HG03521 (cell line): Measurements from ENCODE around the gene RCAN2.
A peak's percentile ranks its signal among the peaks of the same experiment; 100 is the strongest.

Experiments used
- ATAC-seq: cut with Tn5 transposase; IDR thresholded peaks from one replicate; pipeline ENCODE4 v1.9.1; 2021; ENCODE audit warnings: mild to moderate bottlenecking, moderate library complexity; ENCODE audit not compliant: unreplicated experiment

The RCAN2 gene

DNA sequence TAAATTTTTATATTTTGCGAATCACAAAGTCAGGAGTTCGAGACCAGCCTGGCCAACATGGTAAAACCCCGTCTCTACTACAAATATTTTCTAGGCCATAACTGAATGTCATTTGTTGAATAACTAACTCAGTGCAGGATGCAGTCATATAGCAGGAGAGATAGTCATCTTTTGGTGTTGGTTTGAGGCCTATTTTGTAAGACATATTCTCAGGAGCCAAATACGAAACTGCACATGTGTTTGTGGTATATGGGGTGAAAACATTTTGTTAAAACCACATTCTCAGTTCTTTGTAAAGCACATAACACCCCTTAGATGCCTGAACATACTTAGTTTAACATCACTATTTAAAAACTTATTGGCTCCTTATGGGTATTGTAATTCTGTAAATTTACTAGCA is 315.8 kb downstream of the RCAN2 start:
- peak; percentile 86 for ATAC-seq

DNA sequence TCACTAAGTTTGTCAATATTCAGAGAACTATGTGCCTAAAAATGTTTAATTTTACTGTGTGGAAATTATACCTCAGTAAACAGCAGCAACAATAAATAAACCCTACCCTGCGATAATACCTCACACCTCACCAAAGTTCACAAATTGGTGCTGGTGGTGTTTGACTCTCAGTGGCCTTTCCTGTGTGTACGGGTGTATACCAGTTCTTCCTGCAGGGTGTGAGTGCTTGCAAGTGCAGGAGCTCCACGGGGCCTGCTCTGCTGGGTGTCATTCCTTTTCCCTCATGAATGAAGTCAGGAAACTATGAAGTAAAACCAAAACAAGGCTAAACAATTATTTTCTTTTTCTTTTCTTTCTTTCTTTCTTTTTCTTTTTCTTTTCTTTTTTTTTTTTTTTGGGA is 316.3 kb downstream of the RCAN2 start:
- no peak for ATAC-seq

GRCh38 chr6:46172176-46172575 is 319.1 kb downstream of the RCAN2 start:
- ATAC-seq, result no peak
